Caki2 (cell line): ENCODE data around the gene TNMD. TPM values are rescaled to one million over a fixed set of nuclear protein-coding genes. Genes with fewer than 3 reads are reported as not detected.

Source experiments
- DNase-seq: peaks from one replicate; pipeline ENCODE4 v3.0.0-alpha.2; 2015; ENCODE audit warnings: low read depth
- in situ Hi-C: cut with HindIII; loops from 2 replicates; pipeline ENCODE4 v1.10.0; 2016; ENCODE audit warnings: low sequenced_read_pairs, low pct_unique_long_range_greater_than_20kb, mixed read lengths
- total RNA-seq: library from RNA; depleted of rRNA; stranded (reverse); fragments of >200 nt; shearing (Covaris generic); gene quantifications from 2 replicates; pipeline ENCODE4 v1.2.3, GENCODE V29; 2014; ENCODE audit warnings: low replicate concordance; rRNA removed

Gene TNMD
- total RNA-seq, 1 experiment from 2014 or later = not detected

DNA sequence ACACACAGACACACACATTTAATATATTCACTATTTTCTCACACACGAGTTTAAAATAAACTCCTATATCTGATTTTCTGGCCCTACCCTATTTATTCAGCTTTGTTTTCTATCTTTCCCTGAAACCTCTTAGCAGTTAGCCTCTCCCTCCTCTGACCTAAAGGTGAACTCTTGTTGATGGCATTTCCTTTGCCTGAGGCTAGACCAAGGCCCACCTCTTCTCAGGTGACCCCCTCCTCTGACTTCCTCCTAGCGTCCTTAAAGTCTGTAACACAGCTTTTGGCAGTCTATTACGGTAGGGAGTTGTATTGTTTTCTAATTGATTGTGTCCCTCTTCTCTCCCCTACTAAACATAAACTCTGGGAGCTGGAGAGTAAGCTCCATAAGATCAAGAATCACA is 57.6 kb downstream of the TNMD start:
- in situ Hi-C loops = no loop called here
- DNase-seq = no peak

DNA sequence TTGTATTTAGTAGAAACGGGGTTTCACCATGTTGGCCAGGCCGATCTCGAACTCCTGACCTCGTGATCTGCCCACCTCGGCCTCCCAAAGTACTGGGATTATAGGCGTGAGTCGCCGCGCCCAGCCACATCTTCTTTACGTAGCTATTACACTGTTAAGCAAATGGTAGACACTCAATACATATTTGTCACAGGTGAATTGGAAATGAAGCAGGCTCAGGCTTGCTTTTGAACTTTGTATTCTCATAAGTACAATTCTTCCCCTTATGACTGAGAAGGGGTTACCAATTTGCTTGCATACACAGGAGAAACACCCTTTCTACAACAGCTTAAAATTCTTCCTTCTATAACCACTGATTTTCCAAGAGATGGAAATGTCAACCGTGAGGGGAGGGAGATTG is 58.5 kb downstream of the TNMD start:
- no peak for DNase-seq
- in situ Hi-C loops = no loop called here

DNA sequence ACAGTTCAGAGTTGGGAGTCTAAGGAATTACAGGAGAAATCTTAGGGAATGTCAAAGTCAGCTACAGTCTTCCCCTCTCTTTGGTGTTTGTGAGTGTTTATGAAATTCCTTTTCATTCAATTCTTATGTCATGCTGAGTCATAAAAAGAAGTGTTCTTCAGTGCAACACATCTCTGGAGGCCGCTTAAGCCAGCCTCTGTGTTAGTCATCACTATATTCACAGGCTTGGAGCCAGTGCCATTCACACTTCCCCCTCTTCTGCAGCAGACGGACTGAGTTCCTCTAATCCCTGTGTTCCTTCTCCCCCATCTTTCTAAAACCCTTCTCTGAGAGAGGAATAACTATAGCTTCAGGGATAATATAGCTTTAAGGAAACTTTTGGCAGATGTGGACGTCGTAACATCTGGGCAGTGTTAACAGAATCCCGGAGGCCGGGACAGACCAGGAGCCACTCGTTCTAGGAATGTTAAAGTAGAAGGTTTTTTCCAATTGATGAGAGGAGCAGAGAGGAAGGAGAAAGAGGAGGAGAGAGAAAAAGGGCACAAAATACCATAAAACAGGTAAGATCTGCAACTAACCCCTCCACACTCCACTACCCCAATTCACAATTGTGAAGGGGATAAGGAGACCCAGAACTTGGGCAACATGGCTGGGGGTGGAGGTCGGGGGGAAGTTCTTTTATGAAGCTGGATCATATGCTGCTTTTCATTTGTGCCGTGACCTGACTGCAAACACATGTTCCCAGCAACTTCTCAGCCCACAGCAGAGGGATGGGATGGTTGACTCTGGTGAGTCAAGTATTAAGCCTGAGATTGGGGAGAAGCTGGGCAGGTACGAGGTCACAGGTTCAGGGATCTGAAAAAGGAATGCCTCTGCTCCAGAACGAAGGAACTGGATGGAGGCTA is 59.5 kb downstream of the TNMD start, which contains the start of gene SRPX2:
Gene SRPX2 (plus strand): TSS at position 244 of the 905 bp plus-strand sequence. CDS start 2,124 bp downstream, outside the sequence.
- DNase-seq = peak; percentile 59
- in situ Hi-C loops = no loop called here

DNA sequence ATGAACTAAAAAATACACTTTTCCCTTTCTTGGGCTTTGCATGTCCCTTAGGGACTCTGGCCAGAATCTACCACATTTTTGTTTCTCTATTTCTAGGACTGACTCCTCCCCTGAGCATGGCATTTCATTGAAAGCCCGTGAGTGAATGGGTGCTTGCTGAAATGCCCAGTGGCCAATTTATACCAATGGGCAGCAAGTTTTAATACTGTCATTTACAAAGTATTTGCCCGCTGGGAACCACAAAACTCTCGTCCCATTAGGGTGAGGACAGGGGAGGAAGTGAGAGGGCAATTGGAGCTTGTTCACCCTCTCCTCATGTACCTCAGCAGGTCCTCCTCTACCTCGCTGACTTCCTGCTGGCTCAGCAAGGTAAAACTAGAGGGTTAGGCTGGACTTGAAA is 60.4 kb downstream of the TNMD start:
- no peak for DNase-seq
- in situ Hi-C loops = no loop called here

- in situ Hi-C loops = no loop called here
- DNase-seq = no peak
These were observed 62.4 kb downstream of the TNMD start for GRCh38 chrX:100647095-100647494.

DNA sequence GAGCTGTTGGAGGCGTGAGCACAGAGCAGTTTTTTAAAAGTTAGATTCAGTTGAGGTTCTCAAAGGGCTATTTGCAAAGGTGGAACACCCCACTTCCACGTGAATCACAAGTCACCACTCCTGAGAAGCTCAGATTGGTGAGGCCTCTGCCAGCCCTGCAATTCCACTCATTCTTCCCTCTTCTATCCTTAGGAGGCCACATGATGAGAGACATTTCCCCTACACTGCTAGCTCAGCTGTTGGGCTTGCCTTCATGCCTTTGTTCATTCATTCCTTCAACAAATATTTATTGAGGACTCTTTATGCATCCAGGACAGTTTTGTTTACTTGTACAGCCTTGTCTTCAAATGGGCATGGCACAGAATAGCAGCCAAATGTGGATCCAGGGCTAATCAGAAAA is 63.0 kb downstream of the TNMD start:
- in situ Hi-C loops = no loop called here
- DNase-seq = no peak

- no peak for DNase-seq
- in situ Hi-C loops = no loop called here
These were observed 64.0 kb downstream of the TNMD start for GRCh38 chrX:100648458-100649417.

Other genes starting within 250 kb of the TNMD start
- gene PCDH19, start 174.7 kb upstream of the TNMD start, total RNA-seq = not detected in 2 replicates
- 16.9 and 39.9 TPM in 2 replicates for gene TSPAN6, start 51.9 kb downstream of the TNMD start, total RNA-seq
- 5.8 and 11.2 TPM in 2 replicates for gene SRPX2, start 59.3 kb downstream of the TNMD start, total RNA-seq
- gene SYTL4, start 147.2 kb downstream of the TNMD start, total RNA-seq = 0.23 and 1.2 TPM in 2 replicates
- 28.2 and 28.9 TPM in 2 replicates for gene CSTF2, start 235.5 kb downstream of the TNMD start, total RNA-seq